GM12865 (cell line): ENCODE measurements around the gene TOP2A.
A peak's percentile ranks its signal among the peaks of the same experiment; 100 is the strongest.
"Not testable (repeated sequence)": the region's sequence is repeated elsewhere in the genome, so short reads cannot be mapped to it uniquely, and the experiment has no call there.

ENCODE experiments used
- DNase-seq: peaks from one replicate; pipeline ENCODE4 v3.0.0; 2010; ENCODE audit warnings: low read depth
- H3K4me3 ChIP-seq: 2 replicates; pipeline ENCODE4 v1.5.1; 2011; ENCODE audit warnings: mild to moderate bottlenecking, low read depth, low read length, control low read depth
- CTCF ChIP-seq: IDR thresholded peaks from 2 replicates; pipeline ENCODE4 v1.5.1; 2011; ENCODE audit warnings: low read length, control low read depth, low read depth, inconsistent platforms; ENCODE audit not compliant: insufficient read depth; ENCODE audit errors: missing control alignments

The TOP2A gene

DNA sequence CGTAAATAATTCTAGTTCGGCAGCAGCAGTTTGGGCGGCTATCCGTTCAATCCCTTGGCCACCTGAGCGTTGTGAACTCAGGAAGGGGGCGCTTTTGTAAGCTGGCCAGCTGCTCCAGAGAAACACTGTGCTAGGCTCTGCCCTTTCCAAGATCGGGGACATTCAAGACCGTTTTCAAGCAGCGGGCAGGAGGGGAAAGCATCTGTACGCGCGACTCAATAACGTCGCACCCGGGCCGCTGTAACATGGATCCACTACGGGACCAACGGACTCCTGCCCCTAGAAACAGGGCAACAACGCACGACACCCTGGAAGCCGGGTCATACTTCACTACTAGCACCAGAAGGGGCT is 463 bp downstream of the TOP2A start:
- H3K4me3 ChIP-seq = peak overlapping the region; percentile 60
- TF ChIP-seq CTCF = no peak
- no peak for DNase-seq

- TF ChIP-seq CTCF = no peak
- DNase-seq = no peak
- peak overlapping the region; percentile 60 for H3K4me3 ChIP-seq
Measured at GRCh38 chr17:40416671-40417070, 1.0 kb downstream of the TOP2A start.

DNA sequence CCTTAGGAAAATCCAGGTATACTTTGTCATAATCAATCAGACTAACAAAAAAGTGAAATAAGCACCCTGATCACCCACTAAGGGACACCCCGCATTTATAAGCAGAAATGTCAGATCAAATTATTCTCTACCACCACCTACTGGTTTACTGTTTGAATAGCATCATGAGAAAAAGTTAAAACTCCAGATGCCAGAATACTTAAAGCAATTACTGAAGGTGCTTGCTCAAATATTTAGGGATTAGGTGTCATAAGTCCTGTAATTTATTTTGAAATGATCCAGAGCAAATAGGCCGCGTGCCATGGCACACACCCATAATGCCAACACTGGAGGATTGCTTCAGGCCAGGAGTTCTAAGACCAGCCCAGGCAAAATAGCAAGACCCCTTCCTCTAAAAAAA is 2.3 kb downstream of the TOP2A start:
- H3K4me3 ChIP-seq = no peak overlapping the region
- peak; percentile 56 for DNase-seq
- TF ChIP-seq CTCF = peak; percentile 43

DNA sequence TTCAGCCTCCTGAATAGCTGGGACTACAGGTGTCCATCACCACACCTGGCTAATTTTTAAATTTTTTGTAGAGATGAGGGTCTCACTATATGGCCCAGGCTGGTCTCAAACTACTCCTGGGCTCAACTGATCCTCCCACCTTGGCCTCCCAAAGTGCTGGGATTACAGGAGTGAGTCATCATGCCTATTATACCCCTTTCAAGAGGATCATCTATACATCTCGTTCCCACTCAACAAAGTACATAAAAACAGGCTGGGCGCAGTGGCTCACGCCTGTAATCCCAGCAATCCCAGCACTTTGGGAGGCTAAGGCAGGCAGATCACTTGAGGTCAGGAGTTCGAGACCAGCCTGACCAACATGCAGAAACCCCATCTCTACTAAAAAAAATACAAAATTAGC is 3.4 kb downstream of the TOP2A start:
- not testable (repeated sequence) for H3K4me3 ChIP-seq, DNase-seq

- no peak for DNase-seq
- no peak overlapping the region for H3K4me3 ChIP-seq
Measured at GRCh38 chr17:40412880-40413279, 4.8 kb downstream of the TOP2A start.

GRCh38 chr17:40411821-40412220 is 5.9 kb downstream of the TOP2A start:
- TF ChIP-seq CTCF = no peak
- no peak for DNase-seq
- H3K4me3 ChIP-seq = no peak overlapping the region

More at GRCh38 chr17:40412880-40413279, 4.8 kb downstream of the TOP2A start:
- TF ChIP-seq CTCF = no peak

DNA sequence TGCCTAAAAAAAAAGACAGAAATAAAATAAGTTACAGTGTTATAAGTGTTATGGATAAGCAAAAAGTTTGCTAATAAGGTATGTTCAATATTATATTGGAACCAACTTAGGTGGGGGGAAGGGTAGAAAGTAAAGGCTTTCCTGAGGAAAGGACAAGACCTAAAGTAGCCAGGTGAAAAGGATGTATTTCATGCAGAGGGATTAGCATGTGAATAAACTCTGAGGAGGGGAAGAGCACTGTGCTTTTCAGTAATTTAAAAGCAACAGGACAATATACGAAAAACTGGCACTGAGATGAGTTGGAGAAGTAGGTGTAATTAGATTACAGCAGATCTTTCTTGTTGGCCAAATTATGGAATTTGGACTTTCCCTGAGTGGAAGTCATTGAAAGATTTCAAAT is 7.6 kb downstream of the TOP2A start:
- no peak for DNase-seq
- H3K4me3 ChIP-seq = no peak overlapping the region
- no peak for TF ChIP-seq CTCF

DNA sequence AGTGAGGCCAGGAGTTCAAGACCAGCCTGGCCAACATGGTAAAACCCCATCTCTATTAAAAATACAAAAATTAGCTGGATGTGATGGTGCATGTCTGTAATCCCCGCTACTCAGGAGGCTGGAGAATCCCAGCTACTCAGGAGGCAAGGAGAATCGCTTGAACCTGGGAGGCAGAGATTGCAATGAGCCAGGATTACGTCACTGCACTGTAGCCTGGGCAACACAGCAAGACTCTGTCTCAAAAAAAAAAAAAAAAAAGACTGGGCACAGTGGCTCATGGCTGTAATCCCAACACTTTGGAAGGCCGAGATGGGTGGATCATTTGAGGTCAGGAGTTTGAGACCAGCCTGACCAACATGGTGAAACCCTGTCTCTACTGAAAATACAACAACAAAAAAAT is 8.2 kb downstream of the TOP2A start:
- DNase-seq, H3K4me3 ChIP-seq: not testable (repeated sequence)
